Inferior parietal cortex (tissue), 1 donor: ENCODE results near the gene TTC28.
"Not testable (repeated sequence)": the region's sequence is repeated elsewhere in the genome, so short reads cannot be mapped to it uniquely, and the experiment has no call there.

Source experiments
- DNase-seq: peaks from one replicate; pipeline ENCODE4 v3.0.0-alpha.2; 2016; ENCODE audit errors: extremely low spot score

Gene TTC28

GRCh38 chr22:28229566-28230485 lies 449.8 kb downstream of the TTC28 start:
- no peak for DNase-seq

GRCh38 chr22:28223826-28224225 lies 455.8 kb downstream of the TTC28 start:
- no peak for DNase-seq

GRCh38 chr22:28222976-28223745 lies 456.5 kb downstream of the TTC28 start:
- no peak for DNase-seq

- DNase-seq, result no peak
Measured at GRCh38 chr22:28222571-28222970, 457.1 kb downstream of the TTC28 start.

- DNase-seq, result no peak
Measured at GRCh38 chr22:28222052-28222451, 457.6 kb downstream of the TTC28 start.

GRCh38 chr22:28220626-28221363 lies 458.8 kb downstream of the TTC28 start:
- DNase-seq, result no peak

- DNase-seq, result no peak
Measured at GRCh38 chr22:28217277-28217676, 462.4 kb downstream of the TTC28 start.

- not testable (repeated sequence) for DNase-seq
Measured at GRCh38 chr22:28214750-28215149, 464.9 kb downstream of the TTC28 start.

GRCh38 chr22:28209457-28209856 lies 470.2 kb downstream of the TTC28 start:
- DNase-seq, result not testable (repeated sequence)

- DNase-seq, result no peak
Measured at GRCh38 chr22:28208787-28209186, 470.9 kb downstream of the TTC28 start.

- DNase-seq, result no peak
Measured at GRCh38 chr22:28208036-28208435, 471.6 kb downstream of the TTC28 start.

- no peak for DNase-seq
Measured at GRCh38 chr22:28207281-28208030, 472.2 kb downstream of the TTC28 start.

GRCh38 chr22:28205926-28206325 lies 473.7 kb downstream of the TTC28 start:
- DNase-seq, result no peak

- no peak for DNase-seq
Measured at GRCh38 chr22:28204382-28204781, 475.3 kb downstream of the TTC28 start.

- no peak for DNase-seq
Measured at GRCh38 chr22:28203286-28203685, 476.4 kb downstream of the TTC28 start.

- no peak for DNase-seq
Measured at GRCh38 chr22:28198692-28199091, 480.9 kb downstream of the TTC28 start.

- DNase-seq, result not testable (repeated sequence)
Measured at GRCh38 chr22:28191571-28191970, 488.1 kb downstream of the TTC28 start.

GRCh38 chr22:28188178-28188879 lies 491.3 kb downstream of the TTC28 start:
- DNase-seq, result no peak

- no peak for DNase-seq
Measured at GRCh38 chr22:28187612-28188011, 492.0 kb downstream of the TTC28 start.

- no peak for DNase-seq
Measured at GRCh38 chr22:28186641-28187040, 493.0 kb downstream of the TTC28 start.

GRCh38 chr22:28185130-28185529 lies 494.5 kb downstream of the TTC28 start:
- DNase-seq, result no peak
